ENCODE measurements around the gene PLA2G15.

The PLA2G15 gene

GRCh38 chr16:68244903-68245853, at the start of gene PLA2G15:
TSS of gene PLA2G15 (plus strand) at chr16:68245373. CDS start at chr16:68245427, 54 bp downstream.
- peak; percentile 89 for DNase-seq

GRCh38 chr16:68197250-68197649, 47.9 kb upstream of the PLA2G15 start:
- no peak for DNase-seq

- no peak for DNase-seq
These were observed 44.9 kb upstream of the PLA2G15 start for GRCh38 chr16:68200088-68200783.

- peak; percentile 16 for DNase-seq
These were observed 43.1 kb upstream of the PLA2G15 start for GRCh38 chr16:68202091-68202519.

GRCh38 chr16:68206245-68206644, 38.9 kb upstream of the PLA2G15 start:
- no peak for DNase-seq

- DNase-seq, result no peak
These were observed 30.4 kb upstream of the PLA2G15 start for GRCh38 chr16:68214726-68215125.

GRCh38 chr16:68215302-68215701, 29.9 kb upstream of the PLA2G15 start:
- DNase-seq, result no peak

GRCh38 chr16:68216240-68216639, 28.9 kb upstream of the PLA2G15 start:
- no peak for DNase-seq

GRCh38 chr16:68217506-68217905, 27.7 kb upstream of the PLA2G15 start:
- DNase-seq, result no peak

GRCh38 chr16:68219725-68220351, 25.3 kb upstream of the PLA2G15 start:
- DNase-seq, result no peak

- DNase-seq, result no peak
These were observed 22.1 kb upstream of the PLA2G15 start for GRCh38 chr16:68223072-68223471.

GRCh38 chr16:68226116-68226515, 19.1 kb upstream of the PLA2G15 start:
- no peak for DNase-seq

- no peak for DNase-seq
These were observed 17.9 kb upstream of the PLA2G15 start for GRCh38 chr16:68227183-68227793.

- peak; percentile 13 for DNase-seq
These were observed 17.2 kb upstream of the PLA2G15 start for GRCh38 chr16:68227850-68228553.

GRCh38 chr16:68228652-68229051, 16.5 kb upstream of the PLA2G15 start:
- no peak for DNase-seq

- DNase-seq, result peak; percentile 32
These were observed 15.6 kb upstream of the PLA2G15 start for GRCh38 chr16:68229431-68230175.

GRCh38 chr16:68230176-68230571, 15.0 kb upstream of the PLA2G15 start:
- DNase-seq, result no peak

GRCh38 chr16:68230956-68231355, 14.2 kb upstream of the PLA2G15 start:
- no peak for DNase-seq

GRCh38 chr16:68231384-68232136, 13.6 kb upstream of the PLA2G15 start:
- DNase-seq, result no peak

- no peak for DNase-seq
These were observed 12.8 kb upstream of the PLA2G15 start for GRCh38 chr16:68232335-68232734.
